Fibroblast of skin of left biceps (primary cell): Measurements from ENCODE around the gene KAZN.

ENCODE experiments used
- DNase-seq, 2 experiments: peaks; one replicate each; pipeline ENCODE4 v3.0.0-alpha.2; 2013; ENCODE audit warnings: low read depth in 2 of 2

KAZN gene

GRCh38 chr1:14794136-14794768, 195.8 kb downstream of the KAZN start:
- peak; percentile 53 to 55 for DNase-seq

- DNase-seq: no peak
Observed at GRCh38 chr1:14794906-14795305, 196.4 kb downstream of the KAZN start.

- no peak for DNase-seq
Observed at GRCh38 chr1:14795589-14795988, 197.1 kb downstream of the KAZN start.

- DNase-seq: no peak
Observed at GRCh38 chr1:14800014-14800413, 201.5 kb downstream of the KAZN start.

GRCh38 chr1:14800500-14801076, 202.1 kb downstream of the KAZN start:
- no peak for DNase-seq

- no peak for DNase-seq
Observed at GRCh38 chr1:14803002-14803789, 204.7 kb downstream of the KAZN start.

GRCh38 chr1:14804626-14805025, 206.1 kb downstream of the KAZN start:
- no peak for DNase-seq

- no peak for DNase-seq
Observed at GRCh38 chr1:14806772-14807171, 208.3 kb downstream of the KAZN start.

- no peak for DNase-seq
Observed at GRCh38 chr1:14808768-14809167, 210.3 kb downstream of the KAZN start.

GRCh38 chr1:14809191-14809981, 210.9 kb downstream of the KAZN start:
- DNase-seq: no peak

- DNase-seq: peak; percentile 44 to 53
Observed at GRCh38 chr1:14810595-14811361, 212.3 kb downstream of the KAZN start.

- no peak for DNase-seq
Observed at GRCh38 chr1:14811573-14811972, 213.1 kb downstream of the KAZN start.

- DNase-seq: no peak
Observed at GRCh38 chr1:14812189-14812588, 213.7 kb downstream of the KAZN start.

GRCh38 chr1:14815175-14815877, 216.8 kb downstream of the KAZN start:
- no peak for DNase-seq

- no peak for DNase-seq
Observed at GRCh38 chr1:14817223-14818170, 219.0 kb downstream of the KAZN start.

GRCh38 chr1:14820295-14821085, 222.0 kb downstream of the KAZN start:
- DNase-seq: no peak

GRCh38 chr1:14822493-14822892, 224.0 kb downstream of the KAZN start:
- DNase-seq: no peak

- no peak for DNase-seq
Observed at GRCh38 chr1:14822996-14823395, 224.5 kb downstream of the KAZN start.
